HG03342 (cell line): ENCODE data around the gene ALPP.
"Not testable (repeated sequence)": the region's sequence is repeated elsewhere in the genome, so short reads cannot be mapped to it uniquely, and the experiment has no call there.

ENCODE experiments used
- ATAC-seq: cut with Tn5 transposase; IDR thresholded peaks from one replicate; pipeline ENCODE4 v1.9.1; 2021; ENCODE audit warnings: mild to moderate bottlenecking, moderate library complexity; ENCODE audit not compliant: unreplicated experiment

ALPP gene

GRCh38 chr2:232363064-232363783 is 15.3 kb upstream of the ALPP start:
- ATAC-seq = not testable (repeated sequence)

GRCh38 chr2:232363784-232364615 is 14.6 kb upstream of the ALPP start:
- no peak for ATAC-seq

- not testable (repeated sequence) for ATAC-seq
Observed at GRCh38 chr2:232364806-232365594, 13.6 kb upstream of the ALPP start.

- ATAC-seq = no peak
Observed at GRCh38 chr2:232365621-232366321, 12.8 kb upstream of the ALPP start.

- not testable (repeated sequence) for ATAC-seq
Observed at GRCh38 chr2:232366461-232366860, 12.1 kb upstream of the ALPP start.

- no peak for ATAC-seq
Observed at GRCh38 chr2:232367016-232367415, 11.5 kb upstream of the ALPP start.

GRCh38 chr2:232367591-232368233 is 10.8 kb upstream of the ALPP start:
- ATAC-seq = no peak

- ATAC-seq = no peak
Observed at GRCh38 chr2:232368311-232368731, 10.2 kb upstream of the ALPP start.

GRCh38 chr2:232369126-232369951 is 9.2 kb upstream of the ALPP start:
- no peak for ATAC-seq

- ATAC-seq = not testable (repeated sequence)
Observed at GRCh38 chr2:232370007-232370406, 8.5 kb upstream of the ALPP start.

- no peak for ATAC-seq
Observed at GRCh38 chr2:232372231-232373208, 6.0 kb upstream of the ALPP start.

- no peak for ATAC-seq
Observed at GRCh38 chr2:232374356-232374755, 4.2 kb upstream of the ALPP start.

- ATAC-seq = no peak
Observed at GRCh38 chr2:232375164-232375563, 3.4 kb upstream of the ALPP start.

GRCh38 chr2:232376260-232376659 is 2.3 kb upstream of the ALPP start:
- no peak for ATAC-seq

GRCh38 chr2:232376713-232377112 is 1.8 kb upstream of the ALPP start:
- no peak for ATAC-seq

- ATAC-seq = no peak
Observed at GRCh38 chr2:232377319-232377718, 1.2 kb upstream of the ALPP start.

- ATAC-seq = no peak
Observed at GRCh38 chr2:232377841-232378734, 463 bp upstream of the ALPP start.
